Measurements from ENCODE around the gene TRIM74.
"Not testable (repeated sequence)": the region's sequence is repeated elsewhere in the genome, so short reads cannot be mapped to it uniquely, and the experiment has no call there.

TRIM74 gene

DNA sequence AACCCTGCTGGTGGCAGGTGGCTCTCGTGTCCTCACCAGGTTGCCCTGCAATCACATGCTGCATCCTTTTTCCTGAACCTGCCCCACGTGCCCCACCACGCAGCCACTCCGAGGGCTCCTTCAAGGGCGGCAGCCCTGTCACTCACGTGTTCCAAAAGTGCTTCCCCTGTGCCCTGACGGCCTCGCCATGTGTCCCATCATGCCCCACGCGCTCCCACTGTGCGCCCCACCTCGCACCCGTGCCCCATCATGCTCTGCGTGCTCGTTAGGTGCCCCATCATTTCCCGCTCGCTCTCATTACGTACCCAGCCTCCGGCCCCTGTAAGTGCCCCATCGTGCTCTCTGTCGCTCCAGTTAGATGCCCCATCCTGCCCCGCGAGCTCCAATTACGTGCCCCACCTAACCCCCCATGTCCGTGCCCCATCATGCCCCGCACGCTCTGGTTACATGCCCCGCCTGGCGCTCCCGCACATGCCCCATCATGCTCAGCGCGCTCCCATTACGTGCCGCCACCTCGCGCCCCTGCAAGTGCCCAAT is at the start of gene TRIM74:
TRIM74 (minus strand) TSS at position 487 of the 537 bp plus-strand sequence. CDS start 3,309 bp downstream, outside the sequence.
- DNase-seq (ENCODE audit: low read depth); H3K4me3 ChIP-seq (ENCODE audit: low read depth, low read length): not testable (repeated sequence)

DNA sequence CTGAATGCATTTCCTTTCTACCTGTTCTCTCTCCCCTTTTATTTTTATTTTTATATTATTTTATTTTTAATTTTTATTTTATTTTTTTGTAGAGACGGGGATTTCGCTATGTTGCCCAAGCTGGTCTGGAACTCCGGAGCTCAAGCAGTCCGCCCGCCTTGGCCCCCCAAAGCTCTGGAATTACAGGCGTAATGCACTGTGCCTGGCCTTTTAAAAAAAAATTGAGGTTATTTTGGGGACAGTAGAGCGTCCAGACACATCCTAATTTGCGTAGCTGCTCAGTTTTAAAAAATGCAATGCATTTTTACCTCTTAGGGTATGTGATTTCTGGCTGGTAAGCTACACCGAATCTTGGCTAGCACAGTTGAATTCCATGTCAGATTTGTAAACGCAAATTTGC is 37.2 kb upstream of the TRIM74 start:
- DNase-seq (ENCODE audit: low read depth) = not testable (repeated sequence)
- peak overlapping the region; percentile 55 for H3K4me3 ChIP-seq (ENCODE audit: low read depth, low read length)

DNA sequence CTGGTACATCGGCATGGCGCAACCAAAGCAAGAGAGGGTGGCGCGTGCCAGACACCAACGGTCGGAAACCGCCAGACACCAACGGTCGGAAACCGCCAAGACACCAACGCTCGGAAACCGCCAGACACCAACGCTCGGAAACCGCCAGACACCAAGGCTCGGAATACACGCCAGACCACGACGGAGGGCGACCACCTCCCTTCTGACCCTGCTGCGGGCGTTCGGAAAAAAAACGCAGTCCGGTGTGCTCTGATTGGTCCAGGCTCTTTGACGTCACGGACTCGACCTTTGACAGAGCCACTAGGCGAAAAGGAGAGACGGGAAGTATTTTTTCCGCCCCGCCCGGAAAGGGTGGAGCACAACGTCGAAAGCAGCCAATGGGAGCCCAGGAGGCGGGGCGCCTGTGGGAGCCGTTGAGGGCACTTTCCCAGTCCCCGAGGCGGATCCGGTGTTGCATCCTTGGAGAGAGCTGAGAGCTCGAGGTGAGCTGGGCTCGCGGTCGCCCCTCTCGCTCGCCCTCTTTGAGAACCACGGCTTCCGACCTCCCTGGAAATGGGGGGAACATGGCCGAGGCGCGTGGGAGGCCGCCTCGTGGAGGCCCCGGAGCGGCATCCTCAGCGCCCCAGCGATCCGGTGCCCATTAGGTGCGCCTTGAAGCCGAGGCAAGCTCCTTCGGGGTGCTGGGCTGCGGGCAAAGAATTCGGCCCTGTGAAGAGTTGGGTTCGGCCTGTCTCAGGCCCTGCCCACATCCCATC is 36.6 kb upstream of the TRIM74 start:
- H3K4me3 ChIP-seq (ENCODE audit: low read depth, low read length) = peak overlapping the region; percentile 54
- DNase-seq (ENCODE audit: low read depth) = not testable (repeated sequence)

DNA sequence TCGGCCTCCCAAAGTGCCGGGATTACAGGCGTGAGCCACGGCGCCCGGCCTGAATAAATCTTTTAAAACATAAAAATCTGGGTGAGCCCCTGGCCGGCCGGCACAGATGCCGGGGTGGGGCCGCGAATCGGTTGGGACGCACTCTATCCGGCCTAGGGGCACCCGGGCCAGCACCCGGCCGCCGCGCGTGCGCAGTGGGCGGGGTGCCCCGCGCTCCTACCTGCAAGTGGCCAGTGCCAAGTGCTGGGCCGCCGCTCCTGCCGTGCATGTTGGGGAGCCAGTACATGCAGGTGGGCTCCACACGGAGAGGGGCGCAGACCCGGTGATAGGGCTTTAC is 36.1 kb upstream of the TRIM74 start:
- not testable (repeated sequence) for DNase-seq (ENCODE audit: low read depth)
- peak overlapping the region; percentile 54 for H3K4me3 ChIP-seq (ENCODE audit: low read depth, low read length)

DNA sequence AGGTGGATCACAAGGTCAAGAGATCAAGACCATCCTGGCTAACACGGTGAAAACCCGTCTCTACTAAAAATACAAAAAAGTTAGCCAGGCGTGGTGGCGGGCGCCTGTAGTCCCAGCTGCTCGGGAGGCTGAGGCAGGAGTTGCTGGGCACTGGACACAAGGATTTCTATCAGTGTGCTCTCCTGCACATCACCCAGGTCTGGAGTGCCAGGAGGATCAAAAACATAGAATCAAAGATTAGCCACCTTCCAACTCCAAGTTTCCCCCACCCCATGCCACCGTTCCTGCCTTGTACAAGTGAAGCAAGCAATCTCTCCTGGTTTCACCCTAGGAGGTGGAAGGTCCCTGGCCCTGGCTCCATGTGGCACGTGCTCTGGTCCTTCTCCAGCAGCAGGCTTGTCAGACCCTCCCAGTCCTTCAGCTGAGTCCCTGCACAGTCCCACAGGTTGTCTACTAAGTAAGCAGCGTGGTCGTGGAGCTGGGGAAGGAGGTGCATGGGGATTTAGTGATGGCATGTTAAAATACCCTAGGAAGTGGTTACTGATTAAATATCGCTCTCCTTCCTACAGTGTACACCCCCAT is 28.7 kb upstream of the TRIM74 start:
- not testable (repeated sequence) for DNase-seq (ENCODE audit: low read depth); H3K4me3 ChIP-seq (ENCODE audit: low read depth, low read length)

DNA sequence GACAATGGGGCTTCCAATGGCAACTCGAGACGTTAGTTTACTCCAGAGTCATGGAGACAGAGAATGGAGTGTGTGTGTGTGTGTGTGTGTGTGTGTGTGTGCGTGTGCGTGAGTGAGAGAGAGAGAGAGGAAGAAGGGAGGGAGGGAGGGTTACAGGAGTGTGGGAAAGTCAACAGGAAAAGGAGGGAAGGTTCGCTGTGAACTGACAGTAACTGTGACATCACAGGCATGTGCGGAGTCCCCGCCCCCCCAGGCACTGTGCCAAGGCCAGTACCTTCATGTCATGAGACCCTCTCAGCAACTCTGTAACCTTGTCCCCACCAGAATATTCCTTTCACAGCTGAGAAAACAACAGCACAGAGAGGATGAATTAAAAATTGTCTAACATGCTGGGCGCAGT is 28.2 kb upstream of the TRIM74 start:
- not testable (repeated sequence) for H3K4me3 ChIP-seq (ENCODE audit: low read depth, low read length); DNase-seq (ENCODE audit: low read depth)

DNA sequence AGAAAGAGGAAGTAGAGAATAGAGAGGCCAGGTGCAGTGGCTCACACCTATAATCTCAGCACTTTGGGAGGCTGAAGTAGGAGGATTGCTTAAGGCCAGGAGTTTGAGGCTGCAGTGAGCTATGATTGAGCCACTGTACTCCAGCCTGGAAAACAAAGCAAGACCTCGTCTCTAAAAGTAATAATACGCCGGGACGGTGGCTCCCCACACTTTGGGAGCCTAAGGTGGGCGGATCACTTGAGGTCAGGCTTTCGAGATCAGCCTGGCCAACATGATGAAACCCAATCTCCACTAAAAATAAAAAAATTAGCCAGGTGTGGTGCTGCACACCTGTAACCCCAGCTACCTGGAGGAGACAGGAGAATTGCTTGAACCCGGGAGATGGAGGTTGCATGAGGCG is 26.2 kb upstream of the TRIM74 start:
- DNase-seq (ENCODE audit: low read depth); H3K4me3 ChIP-seq (ENCODE audit: low read depth, low read length): not testable (repeated sequence)

DNA sequence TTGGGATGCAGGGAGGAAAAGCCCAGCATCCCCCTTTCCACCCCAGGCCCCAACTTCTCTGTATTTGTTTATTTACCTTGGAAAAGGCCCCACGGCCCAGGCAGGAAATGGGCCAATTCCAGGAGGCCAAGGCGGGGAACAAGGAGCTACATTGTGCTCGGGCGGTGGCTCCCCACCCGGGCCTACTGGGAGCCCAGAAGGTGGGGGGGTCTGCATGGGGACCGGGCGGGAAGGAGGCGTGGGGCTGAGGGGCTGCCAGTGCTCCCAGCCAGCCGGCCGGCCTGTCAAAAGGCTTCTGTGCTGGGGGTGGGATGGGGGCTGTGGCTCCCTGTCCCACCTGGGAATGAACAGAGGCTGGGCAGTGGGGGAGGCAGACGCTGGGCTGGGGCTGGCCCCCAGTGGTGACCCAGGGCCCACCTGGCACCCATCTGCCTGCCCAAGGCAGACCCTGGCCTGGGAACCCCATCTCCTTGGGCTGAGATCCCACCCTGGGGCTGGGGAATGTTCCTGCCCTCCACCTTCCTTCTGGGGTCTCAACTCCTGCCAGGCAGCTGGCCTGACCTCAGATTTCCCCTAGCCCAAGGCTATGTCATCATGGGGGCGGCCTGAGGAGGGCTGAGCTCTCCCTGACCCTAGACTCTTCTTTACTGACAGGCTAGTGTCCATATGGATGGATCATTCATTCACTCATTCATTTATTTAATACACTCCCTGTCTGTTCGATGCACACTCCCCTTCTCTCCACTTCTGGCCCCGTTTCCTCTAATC is 21.1 kb upstream of the TRIM74 start:
- not testable (repeated sequence) for DNase-seq (ENCODE audit: low read depth); H3K4me3 ChIP-seq (ENCODE audit: low read depth, low read length)

DNA sequence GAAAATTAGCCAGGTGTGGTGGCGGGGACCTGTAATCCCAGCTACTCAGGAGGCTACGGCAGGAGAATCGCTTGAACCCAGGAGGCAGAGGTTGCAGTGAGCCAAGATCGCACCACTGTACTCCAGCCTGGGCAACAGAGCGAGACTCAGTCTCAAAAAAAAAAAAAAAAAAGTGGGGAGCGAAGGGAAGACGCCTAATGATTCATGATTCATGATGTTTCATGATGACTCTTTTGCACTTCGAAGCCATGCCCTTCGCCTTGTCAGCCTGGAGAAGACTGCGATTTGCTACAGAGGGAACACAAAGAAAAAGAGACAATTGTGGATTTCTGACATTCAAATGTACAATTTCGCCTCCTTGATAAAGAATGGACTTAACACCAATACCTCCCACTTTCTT is 12.8 kb upstream of the TRIM74 start:
- H3K4me3 ChIP-seq (ENCODE audit: low read depth, low read length); DNase-seq (ENCODE audit: low read depth): not testable (repeated sequence)

DNA sequence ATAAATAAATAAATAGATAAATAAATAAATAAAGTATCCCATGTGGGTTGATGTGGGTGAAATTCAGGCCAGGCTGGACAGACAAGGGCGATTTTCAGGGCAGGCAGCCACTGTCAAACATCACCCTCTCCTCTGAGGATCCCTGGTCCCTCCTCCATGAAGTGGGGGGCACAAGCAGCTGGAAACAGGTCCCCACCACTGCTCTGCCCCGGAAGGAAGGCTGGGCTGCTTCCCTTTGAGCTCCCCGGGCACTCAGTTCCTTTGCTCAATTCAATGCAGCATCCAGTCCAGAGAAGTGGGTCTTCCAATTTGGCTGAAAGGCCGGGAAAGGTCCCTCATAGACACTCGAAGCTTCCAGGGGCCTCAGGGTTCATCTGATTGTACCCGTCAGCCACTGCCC is 11.1 kb upstream of the TRIM74 start:
- DNase-seq (ENCODE audit: low read depth); H3K4me3 ChIP-seq (ENCODE audit: low read depth, low read length): not testable (repeated sequence)

DNA sequence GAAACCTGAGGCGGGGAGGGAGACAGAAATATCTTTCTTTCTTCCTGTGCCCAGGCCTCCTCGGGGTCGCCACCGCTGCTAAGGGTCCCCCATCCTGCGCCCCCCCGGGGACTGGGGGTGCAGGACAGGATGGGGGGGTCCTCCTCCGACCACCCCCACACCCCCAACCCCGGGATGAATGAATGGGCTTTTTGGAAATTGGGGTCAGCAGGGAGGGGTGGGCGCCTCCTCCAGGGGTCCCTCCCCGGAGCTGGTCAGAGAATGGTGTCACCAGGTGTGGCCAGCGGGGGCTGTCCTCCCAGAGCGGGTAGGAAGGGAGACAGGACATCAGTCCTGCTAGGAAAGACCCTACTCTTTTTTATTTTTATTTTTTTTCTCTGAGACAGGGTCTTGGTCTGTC is 7.2 kb upstream of the TRIM74 start:
- not testable (repeated sequence) for DNase-seq (ENCODE audit: low read depth); H3K4me3 ChIP-seq (ENCODE audit: low read depth, low read length)

DNA sequence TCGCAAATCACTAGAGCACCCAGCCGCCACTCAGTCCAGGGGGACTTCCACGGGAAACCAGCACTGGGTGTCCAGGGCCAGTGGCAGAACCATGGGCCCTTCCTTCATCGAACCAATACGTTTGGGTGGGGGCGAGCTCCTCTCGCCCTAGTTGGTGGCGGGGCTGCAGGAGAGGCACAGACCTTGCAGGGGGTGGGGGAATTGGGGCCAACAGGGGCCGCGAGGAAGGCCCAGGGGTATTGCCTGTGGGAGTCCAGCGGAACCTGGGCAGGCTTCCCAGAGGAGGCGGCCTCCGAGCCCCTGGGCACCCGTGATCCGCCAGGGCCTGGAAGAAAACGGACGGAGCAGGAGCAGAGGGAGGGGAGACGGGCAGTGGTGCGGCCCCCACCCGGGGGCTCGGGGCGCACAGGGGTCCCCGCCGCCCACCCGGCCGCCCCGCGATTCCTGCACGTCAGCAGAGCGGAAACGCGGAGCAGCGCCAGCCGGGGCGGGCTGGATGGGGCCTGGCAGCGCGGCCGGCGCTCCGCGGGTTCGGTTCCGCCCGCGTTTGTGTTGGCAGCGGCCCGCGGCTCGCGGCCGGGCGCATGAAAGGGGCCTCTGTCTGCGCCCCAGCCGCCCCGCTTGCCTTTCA is 6.5 kb upstream of the TRIM74 start:
- H3K4me3 ChIP-seq (ENCODE audit: low read depth, low read length); DNase-seq (ENCODE audit: low read depth): not testable (repeated sequence)

DNA sequence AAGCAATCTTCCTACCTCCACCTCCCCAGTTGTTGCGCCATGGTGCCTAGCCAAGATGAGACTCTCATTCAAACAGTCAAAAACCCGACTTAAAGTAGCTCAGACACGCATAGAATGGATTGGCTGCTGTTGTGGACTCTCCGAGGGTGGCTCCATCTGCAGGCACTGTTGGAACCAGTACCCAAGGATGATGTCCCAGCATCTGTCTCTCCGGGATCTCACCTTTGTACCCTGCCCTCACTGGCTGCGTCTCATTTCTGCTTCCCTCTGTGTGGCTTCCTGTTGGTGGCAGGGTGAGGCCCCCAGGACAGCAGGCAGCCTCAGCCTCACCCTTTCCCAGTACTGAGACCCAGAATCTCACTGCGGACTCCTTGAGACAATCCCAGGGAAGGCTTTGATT is 5.5 kb upstream of the TRIM74 start:
- H3K4me3 ChIP-seq (ENCODE audit: low read depth, low read length); DNase-seq (ENCODE audit: low read depth): not testable (repeated sequence)

DNA sequence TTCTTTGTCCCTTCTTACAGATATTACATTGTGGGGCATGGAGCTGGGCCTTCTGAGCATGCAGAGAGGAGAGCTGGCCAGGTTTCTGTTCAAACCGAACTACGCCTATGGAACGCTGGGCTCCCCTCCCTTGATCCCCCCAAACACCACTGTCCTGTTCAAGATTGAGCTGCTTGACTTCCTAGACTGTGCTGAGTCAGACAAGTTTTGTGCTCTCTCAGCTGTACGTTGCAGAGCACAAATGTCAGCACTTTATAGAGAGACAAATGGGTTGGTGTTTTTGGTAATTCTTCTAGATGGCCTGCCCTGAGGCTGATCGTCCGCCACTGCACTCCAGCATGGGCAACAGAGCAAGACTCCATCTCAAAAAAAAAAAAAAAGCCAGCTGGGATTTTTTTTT is 2.2 kb upstream of the TRIM74 start:
- DNase-seq (ENCODE audit: low read depth) = not testable (repeated sequence)

DNA sequence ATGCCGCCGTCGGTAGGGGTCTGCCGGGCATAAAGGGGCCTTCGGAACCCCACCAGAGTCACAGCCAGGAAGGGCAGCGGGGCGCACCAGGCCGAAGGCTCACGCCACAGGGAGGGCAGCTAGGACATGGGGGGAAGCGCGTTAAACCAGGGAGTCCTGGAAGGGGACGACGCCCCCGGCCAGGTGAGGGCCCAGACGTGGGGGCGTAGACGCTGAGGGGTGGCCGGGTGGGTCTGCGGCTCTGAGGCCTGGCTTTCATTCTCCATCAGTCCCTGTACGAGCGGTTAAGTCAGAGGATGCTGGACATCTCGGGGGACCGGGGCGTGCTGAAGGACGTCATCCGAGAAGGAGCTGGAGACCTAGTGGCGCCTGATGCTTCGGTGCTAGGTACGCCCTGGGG is 422 bp upstream of the TRIM74 start:
- DNase-seq (ENCODE audit: low read depth); H3K4me3 ChIP-seq (ENCODE audit: low read depth, low read length): not testable (repeated sequence)

More for the DNA sequence above, 2.2 kb upstream of the TRIM74 start:
- not testable (repeated sequence) for H3K4me3 ChIP-seq (ENCODE audit: low read depth, low read length)

DNA sequence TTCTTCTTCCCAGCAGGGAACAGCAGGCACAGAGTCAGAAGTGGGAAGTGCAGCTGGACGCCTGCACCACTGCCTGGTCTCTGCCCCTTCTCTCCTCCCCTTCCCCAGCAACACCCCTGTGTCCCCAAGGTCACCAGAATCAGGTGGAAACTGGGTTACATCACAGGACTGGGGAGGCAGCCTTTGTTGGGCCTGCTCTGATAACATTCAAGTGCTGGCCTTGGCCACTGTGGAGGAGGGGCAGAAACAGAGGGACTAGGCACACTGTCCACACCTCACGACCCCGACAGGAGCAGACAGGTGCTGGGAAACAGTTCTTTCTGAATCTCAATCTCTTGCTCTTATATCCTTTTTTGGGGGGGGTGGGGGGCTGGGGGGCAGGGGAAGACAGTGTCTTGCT is 2.4 kb downstream of the TRIM74 start:
- H3K4me3 ChIP-seq (ENCODE audit: low read depth, low read length); DNase-seq (ENCODE audit: low read depth): not testable (repeated sequence)

DNA sequence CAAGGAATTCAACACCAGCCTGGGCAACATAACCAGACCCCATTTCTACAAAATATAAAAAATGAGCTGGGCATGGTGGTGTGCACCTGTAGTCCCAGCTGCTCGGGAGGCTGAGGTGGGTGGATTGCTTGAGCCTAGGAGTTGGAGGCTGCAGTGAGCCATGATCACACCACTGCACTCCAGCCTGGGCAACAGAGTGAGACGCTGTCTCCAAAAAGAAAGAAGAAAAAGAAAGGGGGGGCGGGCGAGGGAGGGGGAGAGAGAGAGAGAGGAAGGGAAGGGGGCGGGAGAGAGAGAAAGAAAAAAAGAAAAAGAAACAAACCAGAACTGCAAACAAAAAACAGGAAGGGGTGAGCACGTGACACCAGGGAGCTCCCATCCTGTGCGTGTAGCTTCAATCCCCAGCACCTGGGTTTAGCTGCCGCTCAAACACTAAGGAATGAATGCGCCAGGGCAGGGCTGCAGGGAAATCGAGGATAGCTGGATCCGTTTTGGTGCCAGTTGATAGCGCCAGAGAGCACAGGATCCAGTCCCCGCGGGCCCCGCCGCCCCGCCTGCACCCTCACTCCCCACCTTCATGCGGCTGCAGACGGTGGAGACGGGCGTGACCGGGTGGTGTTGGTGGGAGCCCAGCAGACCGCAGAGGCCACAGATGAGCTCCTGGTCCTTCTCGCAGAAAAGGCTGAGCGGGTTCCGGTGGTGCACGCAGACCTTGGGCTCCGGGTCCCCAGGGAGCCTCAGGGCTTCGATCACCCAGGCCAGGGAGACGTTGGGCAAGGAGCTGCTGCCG is 3.9 kb downstream of the TRIM74 start:
- H3K4me3 ChIP-seq (ENCODE audit: low read depth, low read length) = not testable (repeated sequence)

DNA sequence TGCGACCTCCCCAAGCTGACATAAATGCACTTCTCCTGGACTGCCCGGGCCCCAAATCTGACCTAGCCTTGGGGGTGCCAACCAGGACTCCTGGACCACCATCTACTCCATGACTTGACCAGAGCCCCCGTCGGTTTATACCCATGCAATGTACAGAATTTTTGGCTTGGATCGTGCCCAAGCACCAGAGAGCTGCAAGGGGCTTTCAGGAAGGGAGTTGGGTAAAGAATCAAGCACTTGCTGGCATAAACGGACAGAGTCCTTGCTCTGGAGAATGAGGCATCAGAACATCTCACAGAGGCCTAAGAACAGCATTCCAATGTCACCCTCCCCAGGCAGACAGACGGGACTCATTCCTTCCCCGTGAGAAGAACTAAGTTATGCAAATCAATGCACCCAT is 6.2 kb downstream of the TRIM74 start:
- not testable (repeated sequence) for H3K4me3 ChIP-seq (ENCODE audit: low read depth, low read length)

More for the DNA sequence above, 3.9 kb downstream of the TRIM74 start:
- not testable (repeated sequence) for DNase-seq (ENCODE audit: low read depth)

DNA sequence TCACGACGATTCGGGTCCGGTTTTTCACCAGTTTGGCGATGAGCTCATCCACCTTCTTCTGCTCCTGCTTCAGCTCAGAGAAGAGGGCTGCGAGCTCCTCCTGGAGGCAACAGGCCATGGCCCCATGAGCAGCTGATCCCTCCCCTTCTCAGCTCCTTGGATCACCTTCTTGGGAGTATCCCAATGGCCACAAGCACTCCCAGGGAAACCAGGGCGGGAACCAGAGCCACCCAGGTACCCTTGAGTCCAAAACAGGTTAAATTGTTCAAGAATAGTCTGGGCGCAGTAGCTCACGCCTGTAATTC is 8.0 kb downstream of the TRIM74 start:
- not testable (repeated sequence) for H3K4me3 ChIP-seq (ENCODE audit: low read depth, low read length); DNase-seq (ENCODE audit: low read depth)

More for the DNA sequence above, 6.2 kb downstream of the TRIM74 start:
- DNase-seq (ENCODE audit: low read depth) = not testable (repeated sequence)

Measured in LNCaP clone FGC (cell line).